Osteoblast (primary cell): ENCODE data around the gene PDCL2. TPM values are rescaled to one million over a fixed set of nuclear protein-coding genes. Genes with fewer than 3 reads are reported as not detected.

ENCODE experiments used
- DNase-seq: peaks from one replicate; pipeline ENCODE4 v3.0.0; 2011; ENCODE audit warnings: low spot score, mixed read lengths; ENCODE audit not compliant: insufficient read length; ENCODE audit errors: missing footprints
- H2AFZ ChIP-seq: 2 replicates; pipeline ENCODE4 v1.6.0; 2011; ENCODE audit warnings: mild to moderate bottlenecking, low read length
- H3K27ac ChIP-seq: 2 replicates; pipeline ENCODE4 v1.5.1; 2011; ENCODE audit warnings: mild to moderate bottlenecking, low read depth, low read length, moderate library complexity
- H3K27me3 ChIP-seq: 2 replicates; pipeline ENCODE4 v1.6.0; 2012; ENCODE audit warnings: mild to moderate bottlenecking, control low read depth, inconsistent platforms, low read length, moderate library complexity; ENCODE audit not compliant: insufficient read depth
- H3K36me3 ChIP-seq: 2 replicates; pipeline ENCODE4 v1.5.1; 2011; ENCODE audit warnings: mild to moderate bottlenecking, low read length, control low read depth, moderate library complexity; ENCODE audit not compliant: insufficient read depth
- H3K4me1 ChIP-seq: 2 replicates; pipeline ENCODE4 v1.5.1; 2011; ENCODE audit warnings: mild to moderate bottlenecking, low read length, control low read depth, moderate library complexity; ENCODE audit not compliant: insufficient read depth
- H3K4me2 ChIP-seq: 2 replicates; pipeline ENCODE4 v1.6.0; 2011; ENCODE audit warnings: mild to moderate bottlenecking, low read length; ENCODE audit not compliant: insufficient read depth
- H3K4me3 ChIP-seq: fragments of 200-600 bp; sonication (generic); 3 replicates; pipeline ENCODE4 v1.5.1; 2012; ENCODE audit warnings: mild to moderate bottlenecking, low read length, inconsistent platforms; ENCODE audit not compliant: insufficient read depth
- H3K79me2 ChIP-seq: 2 replicates; pipeline ENCODE4 v1.6.0; 2012; ENCODE audit warnings: mild to moderate bottlenecking, low read length, control low read depth, inconsistent platforms; ENCODE audit not compliant: insufficient read depth
- H3K9me3 ChIP-seq: 2 replicates; pipeline ENCODE4 v1.5.1; 2011; ENCODE audit warnings: low read depth, low read length, control low read depth
- H4K20me1 ChIP-seq: 2 replicates; pipeline ENCODE4 v1.6.0; 2012; ENCODE audit warnings: mild to moderate bottlenecking, low read length, control low read depth; ENCODE audit not compliant: insufficient read depth
- CTCF ChIP-seq: IDR thresholded peaks from 2 replicates; pipeline ENCODE4 v1.5.1; 2011; ENCODE audit warnings: mild to moderate bottlenecking, low read depth, low read length, moderate library complexity; ENCODE audit errors: extremely low read depth
- total RNA-seq: library from RNA; depleted of rRNA; stranded (reverse); fragments of >200 nt; gene quantifications from 2 replicates; pipeline ENCODE4 v1.2.3, GENCODE V29; 2012

The PDCL2 gene
- total RNA-seq, 1 donor = not detected

GRCh38 chr4:55546506-55546755 is 45.6 kb downstream of the PDCL2 start:
- TF ChIP-seq CTCF = no peak
- peak overlapping the region; percentile 80 for H3K27ac ChIP-seq
- DNase-seq = no peak
- peak overlapping the region; percentile 87 for H3K4me3 ChIP-seq
- H3K4me2 ChIP-seq = peak overlapping the region; percentile 86
- H3K4me1 ChIP-seq = peaks cover 43% of the 10 kb centered on the region
- no peaks in the 10 kb centered on the region for H3K27me3 ChIP-seq
- peak overlapping the region; percentile 90 for H2AFZ ChIP-seq
- peaks cover 36% of the 10 kb centered on the region for H3K79me2 ChIP-seq
- H4K20me1 ChIP-seq = peaks cover 9% of the 10 kb centered on the region
- no peaks in the 10 kb centered on the region for H3K36me3 ChIP-seq
- H3K9me3 ChIP-seq = no peaks in the 10 kb centered on the region

- H2AFZ ChIP-seq = peak overlapping the region; percentile 88
- peak overlapping the region; percentile 92 for H3K4me2 ChIP-seq
- H3K36me3 ChIP-seq = no peaks in the 10 kb centered on the region
- no peaks in the 10 kb centered on the region for H3K27me3 ChIP-seq
- H3K27ac ChIP-seq = peak overlapping the region; percentile 67
- peak; percentile 91 for DNase-seq
- TF ChIP-seq CTCF = no peak
- peaks cover 43% of the 10 kb centered on the region for H3K4me1 ChIP-seq
- peak overlapping the region; percentile 87 for H3K4me3 ChIP-seq
- peaks cover 9% of the 10 kb centered on the region for H4K20me1 ChIP-seq
- no peaks in the 10 kb centered on the region for H3K9me3 ChIP-seq
- peaks cover 42% of the 10 kb centered on the region for H3K79me2 ChIP-seq
Measured at GRCh38 chr4:55545641-55546505, 46.2 kb downstream of the PDCL2 start.

GRCh38 chr4:55545151-55545550 is 46.9 kb downstream of the PDCL2 start:
- H2AFZ ChIP-seq = peak overlapping the region; percentile 88
- peaks cover 9% of the 10 kb centered on the region for H4K20me1 ChIP-seq
- H3K9me3 ChIP-seq = no peaks in the 10 kb centered on the region
- DNase-seq = no peak
- peak overlapping the region; percentile 87 for H3K4me3 ChIP-seq
- peaks cover 48% of the 10 kb centered on the region for H3K79me2 ChIP-seq
- H3K27ac ChIP-seq = peak overlapping the region; percentile 67
- no peaks in the 10 kb centered on the region for H3K27me3 ChIP-seq
- peaks cover 39% of the 10 kb centered on the region for H3K4me1 ChIP-seq
- H3K4me2 ChIP-seq = peak overlapping the region; percentile 92
- TF ChIP-seq CTCF = no peak
- no peaks in the 10 kb centered on the region for H3K36me3 ChIP-seq

- H3K27me3 ChIP-seq = no peaks in the 10 kb centered on the region
- no peaks in the 10 kb centered on the region for H3K9me3 ChIP-seq
- peaks cover 11% of the 10 kb centered on the region for H4K20me1 ChIP-seq
- H3K4me1 ChIP-seq = peaks cover 34% of the 10 kb centered on the region
- no peaks in the 10 kb centered on the region for H3K36me3 ChIP-seq
- peak overlapping the region; percentile 92 for H3K4me2 ChIP-seq
- peaks cover 59% of the 10 kb centered on the region for H3K79me2 ChIP-seq
- H3K4me3 ChIP-seq = no peak overlapping the region
- TF ChIP-seq CTCF = no peak
- peak overlapping the region; percentile 51 for H3K27ac ChIP-seq
- no peak for DNase-seq
- H2AFZ ChIP-seq = no peak overlapping the region
Measured at GRCh38 chr4:55543858-55544257, 48.2 kb downstream of the PDCL2 start.
